Activated naive CD4-positive, alpha-beta T cell treated with anti-CD3 and anti-CD28 coated beads, Interleukin-2, amount 50 U/mL, for 16 hours (primary cell): ENCODE data around the gene DDX5.
"Not testable (repeated sequence)": the region's sequence is repeated elsewhere in the genome, so short reads cannot be mapped to it uniquely, and the experiment has no call there.

Experiments
- DNase-seq: peaks from one replicate; pipeline ENCODE4 v3.0.0-alpha.2; 2020

The DDX5 gene

DNA sequence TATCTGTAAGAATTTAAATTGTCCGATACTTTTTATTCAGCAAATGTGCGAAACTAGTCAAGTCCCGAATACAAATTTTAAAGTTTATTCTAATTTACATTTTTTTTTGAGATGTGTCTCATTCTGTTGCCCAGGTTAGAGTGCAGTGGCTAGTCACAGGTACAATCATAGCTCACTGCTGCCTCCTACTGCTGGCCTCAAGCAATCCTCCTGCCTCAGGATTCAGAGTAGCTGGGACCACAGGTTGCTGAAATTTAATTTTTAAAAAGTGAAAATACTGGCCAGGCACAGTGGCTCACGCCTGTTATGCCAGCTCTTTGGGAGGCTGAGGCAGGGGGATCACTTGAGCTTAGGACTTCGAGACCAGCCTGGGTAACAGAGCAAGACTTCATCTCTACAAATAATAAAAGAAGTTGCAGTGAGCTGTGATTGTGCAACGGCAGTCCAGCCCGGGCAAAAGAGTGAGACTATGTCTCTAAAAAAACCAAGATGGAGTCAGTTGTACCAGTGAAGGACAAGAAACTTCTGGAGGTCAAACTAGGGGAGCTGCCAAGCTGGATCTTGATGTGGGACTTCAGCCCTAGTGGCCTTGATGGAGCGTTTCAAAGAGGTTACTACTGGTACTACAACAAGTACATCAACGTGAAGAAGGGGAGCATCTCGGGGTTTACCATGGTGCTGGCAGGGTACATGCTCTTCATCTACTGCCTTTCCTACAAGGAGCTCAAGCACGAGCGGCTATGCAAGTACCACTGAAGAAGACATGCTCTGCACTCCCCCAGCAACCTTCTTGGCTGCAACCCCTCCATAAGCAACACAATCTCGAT is 14.8 kb downstream of the DDX5 start:
- DNase-seq, result peak; percentile 40

GRCh38 chr17:64488301-64488700 is 17.8 kb downstream of the DDX5 start:
- no peak for DNase-seq

DNA sequence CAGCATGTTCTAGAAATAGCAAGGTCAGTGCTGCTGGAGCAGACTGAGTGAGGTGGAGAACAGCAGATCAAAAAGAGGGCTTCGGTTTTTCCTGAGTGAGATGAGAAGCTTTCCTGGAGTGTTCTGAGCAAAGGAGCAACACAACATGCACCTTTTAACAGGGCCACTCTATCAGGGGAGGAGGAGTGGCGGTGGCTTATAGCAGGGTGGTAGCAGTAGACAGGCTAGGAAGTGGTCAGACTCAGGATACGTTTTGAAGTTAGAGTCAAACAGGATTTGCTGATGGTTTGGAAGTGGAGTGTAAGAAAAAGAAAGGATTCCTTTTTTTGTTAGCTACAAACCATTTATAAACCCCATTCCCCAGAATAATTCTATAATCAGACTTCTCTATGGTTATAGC is 21.7 kb downstream of the DDX5 start:
- DNase-seq, result no peak

GRCh38 chr17:64480951-64481350 is 25.1 kb downstream of the DDX5 start:
- DNase-seq, result no peak

DNA sequence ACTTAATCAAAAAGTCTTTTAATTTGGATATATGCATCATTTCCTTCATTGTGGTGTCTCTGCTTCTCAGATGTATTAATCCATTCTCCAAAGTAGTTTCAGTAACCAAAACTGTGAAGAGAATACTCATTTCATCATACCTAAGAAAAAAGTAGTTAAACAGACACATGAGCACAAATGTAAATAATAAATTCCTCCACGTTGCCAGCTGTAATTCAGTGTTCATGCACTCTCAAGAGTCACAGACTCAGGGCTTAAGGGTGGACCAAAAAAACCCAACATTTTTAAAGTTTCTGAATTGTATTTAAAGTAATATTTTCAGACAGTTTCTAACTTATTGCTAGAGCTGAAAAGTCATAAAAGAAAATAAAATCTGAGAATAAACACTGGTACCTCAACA is 28.2 kb downstream of the DDX5 start:
- no peak for DNase-seq

DNA sequence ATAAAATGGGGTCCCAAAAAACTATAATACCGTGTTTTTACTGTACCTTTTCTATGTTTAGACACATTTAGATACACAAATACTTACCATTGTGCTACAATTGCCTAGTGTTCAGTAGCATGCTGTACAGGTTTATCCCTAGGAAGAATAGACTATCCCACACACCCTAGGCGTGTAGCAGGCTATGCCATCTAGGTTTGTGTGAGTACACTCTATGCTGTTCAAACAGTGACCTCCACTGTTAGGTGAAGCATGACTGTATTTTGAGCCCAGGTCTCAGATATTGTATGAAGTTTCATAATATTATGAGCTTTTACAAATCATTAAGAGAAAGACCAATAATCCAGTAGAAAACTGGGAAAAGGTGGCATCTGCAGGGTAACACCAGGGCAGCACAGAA is 33.5 kb downstream of the DDX5 start:
- DNase-seq, result no peak

- DNase-seq, result no peak
Measured at GRCh38 chr17:64471440-64471839, 34.6 kb downstream of the DDX5 start.

DNA sequence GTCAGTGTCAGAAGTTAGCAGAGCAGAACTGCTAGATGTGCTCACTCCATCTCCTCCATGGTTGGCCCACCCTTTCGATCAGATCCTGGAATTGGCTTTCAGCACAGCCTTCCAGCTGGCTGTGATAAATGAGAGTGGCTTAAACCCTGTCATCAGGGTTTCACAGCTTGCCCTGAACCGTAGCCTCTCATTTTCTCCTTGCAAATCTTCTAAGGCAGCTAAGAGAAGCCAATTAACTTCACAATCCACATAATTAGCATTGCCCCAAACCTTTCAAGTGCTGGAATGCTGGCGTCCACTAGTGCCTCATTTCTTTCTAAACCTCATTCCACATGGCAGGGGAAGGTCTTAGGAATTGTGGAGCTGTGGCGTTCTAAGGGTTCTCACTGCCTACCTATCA is 35.5 kb downstream of the DDX5 start:
- no peak for DNase-seq

DNA sequence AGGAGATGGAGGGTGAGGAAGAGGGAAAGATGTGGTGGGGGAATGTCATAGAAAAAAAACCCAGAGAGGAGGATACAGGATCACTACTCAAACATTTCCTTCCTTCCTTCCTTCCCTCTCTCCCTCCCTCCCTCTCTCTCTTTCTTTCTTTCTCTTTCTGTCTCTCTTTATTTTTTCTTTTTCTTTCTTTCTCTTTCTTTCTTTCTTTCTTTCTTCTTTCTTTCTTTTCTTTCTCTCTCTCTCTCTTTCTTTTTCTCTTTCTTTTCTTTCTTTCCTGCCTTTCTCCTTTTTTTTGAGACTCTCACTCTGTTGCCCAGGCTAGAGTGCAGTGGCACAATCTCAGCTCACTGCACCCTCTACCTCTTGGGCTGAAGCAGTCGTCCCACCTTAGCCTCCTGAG is 39.3 kb downstream of the DDX5 start:
- DNase-seq, result not testable (repeated sequence)

- no peak for DNase-seq
Measured at GRCh38 chr17:64466019-64466735, 39.9 kb downstream of the DDX5 start.

DNA sequence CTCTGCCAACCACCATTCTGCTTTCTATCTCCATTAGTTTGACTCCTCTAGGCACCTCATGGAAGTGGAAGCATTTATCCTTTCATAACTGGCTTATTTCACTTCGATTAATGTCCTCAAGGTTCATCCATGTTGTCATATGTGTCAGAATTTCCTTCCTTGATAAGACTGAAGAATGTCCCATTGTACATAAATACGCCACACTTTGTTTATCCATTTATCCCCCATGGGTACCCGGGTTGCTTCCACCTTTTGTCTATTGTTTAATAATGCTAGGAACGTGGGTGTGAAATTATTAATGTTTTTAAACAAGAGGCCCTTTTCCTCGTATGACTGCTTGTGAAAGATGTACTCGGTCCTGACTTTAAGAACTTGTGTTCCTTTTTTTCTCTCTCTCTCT is 44.3 kb downstream of the DDX5 start:
- DNase-seq, result no peak

DNA sequence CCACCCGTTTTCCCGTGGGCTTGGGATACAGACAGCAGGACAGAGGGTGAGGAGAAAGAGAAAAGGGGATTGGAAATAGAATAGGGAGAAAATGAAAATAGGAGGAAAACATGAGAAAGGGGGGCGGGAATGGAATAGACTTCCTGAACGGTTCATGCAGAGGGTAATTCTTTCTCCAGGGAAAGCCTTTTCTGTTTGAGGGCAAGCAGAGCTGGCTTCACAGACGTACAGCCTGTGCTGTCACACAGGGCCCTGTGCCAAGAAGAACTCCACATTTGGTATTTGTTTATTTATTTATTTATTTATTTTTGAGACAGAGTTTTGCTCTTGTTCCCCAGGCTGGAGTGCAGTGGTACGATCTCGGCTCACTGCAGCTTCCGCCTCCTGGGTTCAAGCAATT is 45.1 kb downstream of the DDX5 start:
- no peak for DNase-seq

DNA sequence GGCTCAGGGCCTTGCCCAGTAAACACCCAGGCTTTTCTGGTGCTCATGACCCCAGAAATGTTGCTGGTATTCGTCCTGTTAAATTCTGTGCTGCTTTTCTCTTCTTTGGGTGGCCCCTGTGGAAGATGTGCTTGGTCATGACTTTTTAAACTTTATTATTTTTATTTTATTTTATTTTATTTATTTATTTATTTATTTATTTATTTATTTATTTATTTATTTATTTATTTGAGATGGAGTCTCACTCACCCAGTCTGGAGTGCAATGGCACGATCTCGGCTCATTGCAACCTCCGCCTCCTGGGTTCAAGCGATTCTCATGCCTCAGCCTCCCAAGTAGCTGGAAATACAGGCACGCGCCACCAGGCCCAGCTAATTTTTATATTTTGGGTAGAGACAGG is 46.3 kb downstream of the DDX5 start:
- not testable (repeated sequence) for DNase-seq

GRCh38 chr17:64459284-64459747 is 46.8 kb downstream of the DDX5 start:
- DNase-seq, result no peak

GRCh38 chr17:64458756-64459155 is 47.3 kb downstream of the DDX5 start:
- no peak for DNase-seq

DNA sequence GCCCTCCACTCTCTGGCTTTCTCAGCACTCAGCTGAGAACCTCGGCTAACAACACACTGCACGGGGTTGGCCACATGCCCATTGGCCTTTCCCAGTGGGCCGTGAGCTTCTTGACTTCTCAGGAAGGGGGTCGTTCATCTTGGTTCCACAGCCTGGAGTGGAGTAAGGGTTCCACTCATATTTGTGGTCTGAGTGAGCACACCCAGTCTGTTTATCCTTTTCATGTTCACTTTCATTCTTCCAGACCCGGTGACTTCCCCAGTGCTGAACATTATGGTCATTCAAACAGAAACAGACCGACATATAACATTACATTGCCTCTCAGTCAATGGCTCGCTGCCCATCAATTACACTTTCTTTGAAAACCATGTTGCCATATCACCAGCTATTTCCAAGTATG is 48.9 kb downstream of the DDX5 start:
- no peak for DNase-seq

DNA sequence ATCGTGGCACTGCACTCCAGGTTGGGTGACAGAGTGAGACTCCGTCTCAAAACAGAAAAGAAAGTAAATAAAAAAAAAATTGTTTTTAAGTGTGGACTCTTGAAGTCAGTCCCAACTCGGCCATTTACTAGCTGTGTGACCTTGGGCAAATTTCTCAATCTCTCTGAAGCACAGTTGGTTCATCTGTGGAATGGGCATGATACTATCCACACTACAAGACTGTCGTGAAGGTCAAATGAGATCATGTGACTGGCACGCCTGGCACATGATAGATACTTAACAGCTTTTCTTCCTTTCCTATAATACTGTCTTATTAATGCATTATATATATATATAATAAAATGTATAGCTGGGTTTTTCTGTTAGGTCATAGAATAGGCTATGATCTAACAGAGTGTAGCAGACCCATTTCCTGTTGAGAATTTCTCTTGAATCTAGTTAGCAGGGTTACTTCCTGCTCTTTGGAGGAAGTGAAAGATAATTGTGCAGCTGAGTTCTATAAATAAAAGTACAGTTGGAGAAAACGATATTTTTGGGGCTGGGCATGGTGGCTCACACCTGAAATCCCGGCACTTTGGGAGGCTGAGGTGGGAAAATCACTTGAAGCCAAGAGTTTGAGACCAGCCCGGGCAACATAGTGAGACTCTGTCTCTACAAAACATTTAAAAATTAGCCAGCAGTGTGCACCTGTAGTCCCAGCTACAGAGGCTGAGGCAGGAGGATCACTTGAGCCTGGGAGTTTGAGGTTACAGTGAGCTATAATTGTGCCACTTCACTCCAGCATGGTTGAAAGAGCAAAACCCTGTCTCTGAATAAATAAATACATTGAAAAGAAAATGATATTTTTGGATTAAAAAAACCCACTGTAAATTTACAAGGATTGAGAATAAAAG is 49.9 kb downstream of the DDX5 start:
- no peak for DNase-seq

DNA sequence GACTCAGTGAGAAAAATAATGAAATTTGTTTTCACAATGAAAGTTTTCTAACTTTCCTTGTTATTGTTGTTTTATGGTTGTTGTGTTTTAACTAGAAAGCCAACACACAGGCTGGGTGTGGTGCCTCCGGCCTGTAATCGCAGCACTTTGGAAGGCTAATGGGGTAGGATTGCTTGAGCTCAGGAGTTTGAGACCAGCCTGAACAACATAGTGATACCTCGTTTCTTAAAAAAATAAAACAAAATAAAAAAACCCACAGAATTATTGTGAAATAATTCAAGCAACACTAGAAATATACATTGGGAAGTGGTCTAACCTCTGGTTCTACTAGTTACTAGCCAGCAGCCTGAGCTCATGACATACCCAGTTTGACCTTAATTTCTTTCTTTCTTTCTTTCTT is 56.5 kb downstream of the DDX5 start:
- no peak for DNase-seq

- DNase-seq, result no peak
Measured at GRCh38 chr17:64448665-64449512, 57.2 kb downstream of the DDX5 start, which contains the start of gene MILR1. MILR1 (plus strand) TSS chr17:64449115; CDS start chr17:64449169, 54 bp downstream.
